Measurements from ENCODE around the gene GPR32. TPM values are rescaled to one million over a fixed set of nuclear protein-coding genes. Genes with fewer than 3 reads are reported as not detected.
A peak's percentile ranks its signal among the peaks of the same experiment; 100 is the strongest.

GPR32 gene
- total and polyA plus RNA-seq, 10 of the 15 experiments (the other 5 are each of a cell fraction or from before 2014, with no cell fraction given), result not detected

- TF ChIP-seq, protein P1, sequence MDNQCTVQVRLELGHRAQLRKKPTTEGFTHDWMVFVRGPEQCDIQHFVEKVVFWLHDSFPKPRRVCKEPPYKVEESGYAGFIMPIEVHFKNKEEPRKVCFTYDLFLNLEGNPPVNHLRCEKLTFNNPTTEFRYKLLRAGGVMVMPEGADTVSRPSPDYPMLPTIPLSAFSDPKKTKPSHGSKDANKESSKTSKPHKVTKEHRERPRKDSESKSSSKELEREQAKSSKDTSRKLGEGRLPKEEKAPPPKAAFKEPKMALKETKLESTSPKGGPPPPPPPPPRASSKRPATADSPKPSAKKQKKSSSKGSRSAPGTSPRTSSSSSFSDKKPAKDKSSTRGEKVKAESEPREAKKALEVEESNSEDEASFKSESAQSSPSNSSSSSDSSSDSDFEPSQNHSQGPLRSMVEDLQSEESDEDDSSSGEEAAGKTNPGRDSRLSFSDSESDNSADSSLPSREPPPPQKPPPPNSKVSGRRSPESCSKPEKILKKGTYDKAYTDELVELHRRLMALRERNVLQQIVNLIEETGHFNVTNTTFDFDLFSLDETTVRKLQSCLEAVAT (IDR thresholded peaks at IDR 0.05), result no peak
- TF ChIP-seq MTA3 (IDR thresholded peaks at IDR 0.05; ENCODE audit: borderline replicate concordance, low read length), result peak; percentile 15
- no peak for TF ChIP-seq EP300 (IDR thresholded peaks at IDR 0.05; ENCODE audit: borderline replicate concordance in 1 of 2, control insufficient read depth in 1 of 2, low read depth in 2 of 2, low read length in 2 of 2)
- TF ChIP-seq EGR1 (IDR thresholded peaks at IDR 0.05; ENCODE audit: borderline replicate concordance in 1 of 2, low read depth in 2 of 2, low read length in 2 of 2), result no peak
- no peak for TF ChIP-seq HDAC2 (IDR thresholded peaks at IDR 0.05)
- TF ChIP-seq, protein P2, sequence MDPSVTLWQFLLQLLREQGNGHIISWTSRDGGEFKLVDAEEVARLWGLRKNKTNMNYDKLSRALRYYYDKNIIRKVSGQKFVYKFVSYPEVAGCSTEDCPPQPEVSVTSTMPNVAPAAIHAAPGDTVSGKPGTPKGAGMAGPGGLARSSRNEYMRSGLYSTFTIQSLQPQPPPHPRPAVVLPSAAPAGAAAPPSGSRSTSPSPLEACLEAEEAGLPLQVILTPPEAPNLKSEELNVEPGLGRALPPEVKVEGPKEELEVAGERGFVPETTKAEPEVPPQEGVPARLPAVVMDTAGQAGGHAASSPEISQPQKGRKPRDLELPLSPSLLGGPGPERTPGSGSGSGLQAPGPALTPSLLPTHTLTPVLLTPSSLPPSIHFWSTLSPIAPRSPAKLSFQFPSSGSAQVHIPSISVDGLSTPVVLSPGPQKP (IDR thresholded peaks at IDR 0.05; ENCODE audit: low read depth, low read length), result no peak
- TF ChIP-seq STAT1 (conservative IDR thresholded peaks at IDR 0.05), result no peak
- no peak for TF ChIP-seq CEBPB (IDR thresholded peaks at IDR 0.05; ENCODE audit: borderline replicate concordance in 1 of 2, low read depth in 2 of 2, low read length in 2 of 2)
- TF ChIP-seq SP1 (IDR thresholded peaks at IDR 0.05; ENCODE audit: low read depth, low read length), result no peak
- no peak for TF ChIP-seq BHLHE40 (IDR thresholded peaks at IDR 0.05; ENCODE audit: borderline replicate concordance in 1 of 2, low read depth in 2 of 2, low read length in 1 of 2)
- TF ChIP-seq, protein P3, sequence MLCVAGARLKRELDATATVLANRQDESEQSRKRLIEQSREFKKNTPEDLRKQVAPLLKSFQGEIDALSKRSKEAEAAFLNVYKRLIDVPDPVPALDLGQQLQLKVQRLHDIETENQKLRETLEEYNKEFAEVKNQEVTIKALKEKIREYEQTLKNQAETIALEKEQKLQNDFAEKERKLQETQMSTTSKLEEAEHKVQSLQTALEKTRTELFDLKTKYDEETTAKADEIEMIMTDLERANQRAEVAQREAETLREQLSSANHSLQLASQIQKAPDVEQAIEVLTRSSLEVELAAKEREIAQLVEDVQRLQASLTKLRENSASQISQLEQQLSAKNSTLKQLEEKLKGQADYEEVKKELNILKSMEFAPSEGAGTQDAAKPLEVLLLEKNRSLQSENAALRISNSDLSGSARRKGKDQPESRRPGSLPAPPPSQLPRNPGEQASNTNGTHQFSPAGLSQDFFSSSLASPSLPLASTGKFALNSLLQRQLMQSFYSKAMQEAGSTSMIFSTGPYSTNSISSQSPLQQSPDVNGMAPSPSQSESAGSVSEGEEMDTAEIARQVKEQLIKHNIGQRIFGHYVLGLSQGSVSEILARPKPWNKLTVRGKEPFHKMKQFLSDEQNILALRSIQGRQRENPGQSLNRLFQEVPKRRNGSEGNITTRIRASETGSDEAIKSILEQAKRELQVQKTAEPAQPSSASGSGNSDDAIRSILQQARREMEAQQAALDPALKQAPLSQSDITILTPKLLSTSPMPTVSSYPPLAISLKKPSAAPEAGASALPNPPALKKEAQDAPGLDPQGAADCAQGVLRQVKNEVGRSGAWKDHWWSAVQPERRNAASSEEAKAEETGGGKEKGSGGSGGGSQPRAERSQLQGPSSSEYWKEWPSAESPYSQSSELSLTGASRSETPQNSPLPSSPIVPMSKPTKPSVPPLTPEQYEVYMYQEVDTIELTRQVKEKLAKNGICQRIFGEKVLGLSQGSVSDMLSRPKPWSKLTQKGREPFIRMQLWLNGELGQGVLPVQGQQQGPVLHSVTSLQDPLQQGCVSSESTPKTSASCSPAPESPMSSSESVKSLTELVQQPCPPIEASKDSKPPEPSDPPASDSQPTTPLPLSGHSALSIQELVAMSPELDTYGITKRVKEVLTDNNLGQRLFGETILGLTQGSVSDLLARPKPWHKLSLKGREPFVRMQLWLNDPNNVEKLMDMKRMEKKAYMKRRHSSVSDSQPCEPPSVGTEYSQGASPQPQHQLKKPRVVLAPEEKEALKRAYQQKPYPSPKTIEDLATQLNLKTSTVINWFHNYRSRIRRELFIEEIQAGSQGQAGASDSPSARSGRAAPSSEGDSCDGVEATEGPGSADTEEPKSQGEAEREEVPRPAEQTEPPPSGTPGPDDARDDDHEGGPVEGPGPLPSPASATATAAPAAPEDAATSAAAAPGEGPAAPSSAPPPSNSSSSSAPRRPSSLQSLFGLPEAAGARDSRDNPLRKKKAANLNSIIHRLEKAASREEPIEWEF (IDR thresholded peaks at IDR 0.05; ENCODE audit: insufficient replicate concordance, low read depth, low read length), result no peak
- TF ChIP-seq ZSCAN29 (IDR thresholded peaks at IDR 0.05), result no peak
- no peak for TF ChIP-seq ZNF24 (IDR thresholded peaks at IDR 0.05)
- TF ChIP-seq SREBF2 (IDR thresholded peaks at IDR 0.05; ENCODE audit: low read length), result no peak
- peak; percentile 15 to 56 (median 55); a peak in 5 of 6 replicates for TF ChIP-seq CTCF (IDR thresholded peaks at IDR 0.05 in 2 of 3, conservative IDR thresholded peaks at IDR 0.05 in 1 of 3; ENCODE audit: control insufficient read depth in 2 of 3, extremely low read depth in 1 of 3, insufficient read depth in 1 of 3, low read depth in 3 of 3, low read length in 3 of 3)
Measured at GRCh38 chr19:50794074-50794875, 24.0 kb downstream of the GPR32 start (continued).

All from GM12878 (cell line).